ENCODE measurements around the gene DNTTIP2. TPM values are rescaled to one million over a fixed set of nuclear protein-coding genes. Genes with fewer than 3 reads are reported as not detected.
"Not testable (repeated sequence)": the region's sequence is repeated elsewhere in the genome, so short reads cannot be mapped to it uniquely, and the experiment has no call there.

The DNTTIP2 gene
- polyA plus RNA-seq, 1 donor from 2014 or later: 43.8 TPM

GRCh38 chr1:93919780-93920179 is 40.8 kb upstream of the DNTTIP2 start:
- Histone ChIP-seq H4K20me1 (ENCODE audit: insufficient read depth) (no peaks in the 10 kb centered on the region), H3K4me2 (ENCODE audit: low read length) (no peak overlapping the region), H3K27me3 (ENCODE audit: insufficient read depth, low read depth, low read length) (no peaks in the 10 kb centered on the region), H3K79me2 (replicated peaks; ENCODE audit: insufficient read depth, low read length) (no peaks in the 10 kb centered on the region), H3K9ac (ENCODE audit: low read length) (no peak overlapping the region), H3K36me3 (ENCODE audit: insufficient read depth, low read length) (no peaks in the 10 kb centered on the region), H3K27ac (ENCODE audit: low read length) (no peak overlapping the region), H3K9me3 (ENCODE audit: low read length) (no peaks in the 10 kb centered on the region), H2AFZ (ENCODE audit: low read depth, low read length) (no peak overlapping the region), H3K4me3 (ENCODE audit: low read length) (no peak overlapping the region), H3F3A (ENCODE audit: insufficient read depth, low read length, poor library complexity, severe bottlenecking) (no peaks in the 10 kb centered on the region), H3K9me2 (ENCODE audit: insufficient read depth, low read length) (no peaks in the 10 kb centered on the region)
- TF ChIP-seq RAD21 (conservative IDR thresholded peaks at IDR 0.05) (no peak), EZH2 (IDR thresholded peaks at IDR 0.05; ENCODE audit: borderline replicate concordance, insufficient read depth, low read length, poor library complexity, severe bottlenecking) (no peak)
- TF ChIP-seq, protein P1, sequence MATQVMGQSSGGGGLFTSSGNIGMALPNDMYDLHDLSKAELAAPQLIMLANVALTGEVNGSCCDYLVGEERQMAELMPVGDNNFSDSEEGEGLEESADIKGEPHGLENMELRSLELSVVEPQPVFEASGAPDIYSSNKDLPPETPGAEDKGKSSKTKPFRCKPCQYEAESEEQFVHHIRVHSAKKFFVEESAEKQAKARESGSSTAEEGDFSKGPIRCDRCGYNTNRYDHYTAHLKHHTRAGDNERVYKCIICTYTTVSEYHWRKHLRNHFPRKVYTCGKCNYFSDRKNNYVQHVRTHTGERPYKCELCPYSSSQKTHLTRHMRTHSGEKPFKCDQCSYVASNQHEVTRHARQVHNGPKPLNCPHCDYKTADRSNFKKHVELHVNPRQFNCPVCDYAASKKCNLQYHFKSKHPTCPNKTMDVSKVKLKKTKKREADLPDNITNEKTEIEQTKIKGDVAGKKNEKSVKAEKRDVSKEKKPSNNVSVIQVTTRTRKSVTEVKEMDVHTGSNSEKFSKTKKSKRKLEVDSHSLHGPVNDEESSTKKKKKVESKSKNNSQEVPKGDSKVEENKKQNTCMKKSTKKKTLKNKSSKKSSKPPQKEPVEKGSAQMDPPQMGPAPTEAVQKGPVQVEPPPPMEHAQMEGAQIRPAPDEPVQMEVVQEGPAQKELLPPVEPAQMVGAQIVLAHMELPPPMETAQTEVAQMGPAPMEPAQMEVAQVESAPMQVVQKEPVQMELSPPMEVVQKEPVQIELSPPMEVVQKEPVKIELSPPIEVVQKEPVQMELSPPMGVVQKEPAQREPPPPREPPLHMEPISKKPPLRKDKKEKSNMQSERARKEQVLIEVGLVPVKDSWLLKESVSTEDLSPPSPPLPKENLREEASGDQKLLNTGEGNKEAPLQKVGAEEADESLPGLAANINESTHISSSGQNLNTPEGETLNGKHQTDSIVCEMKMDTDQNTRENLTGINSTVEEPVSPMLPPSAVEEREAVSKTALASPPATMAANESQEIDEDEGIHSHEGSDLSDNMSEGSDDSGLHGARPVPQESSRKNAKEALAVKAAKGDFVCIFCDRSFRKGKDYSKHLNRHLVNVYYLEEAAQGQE (IDR thresholded peaks at IDR 0.05; ENCODE audit: borderline replicate concordance): no peak

- H3K9me3 ChIP-seq (ENCODE audit: low read length): no peaks in the 10 kb centered on the region
- no peak overlapping the region for H3K4me3 ChIP-seq (ENCODE audit: low read length)
- H3K27ac ChIP-seq (ENCODE audit: low read length): no peak overlapping the region
- H3K79me2 ChIP-seq (replicated peaks; ENCODE audit: insufficient read depth, low read length): no peaks in the 10 kb centered on the region
- no peak overlapping the region for H3K4me2 ChIP-seq (ENCODE audit: low read length)
- H2AFZ ChIP-seq (ENCODE audit: low read depth, low read length): no peak overlapping the region
- H3K36me3 ChIP-seq (ENCODE audit: insufficient read depth, low read length): no peaks in the 10 kb centered on the region
- no peaks in the 10 kb centered on the region for H3F3A ChIP-seq (ENCODE audit: insufficient read depth, low read length, poor library complexity, severe bottlenecking)
- no peaks in the 10 kb centered on the region for H3K27me3 ChIP-seq (ENCODE audit: insufficient read depth, low read depth, low read length)
- TF ChIP-seq TAF1 (IDR thresholded peaks at IDR 0.05; ENCODE audit: low read depth): no peak
- TF ChIP-seq, protein P1 (IDR thresholded peaks at IDR 0.05; ENCODE audit: borderline replicate concordance): no peak
- TF ChIP-seq RAD21 (conservative IDR thresholded peaks at IDR 0.05): no peak
- TF ChIP-seq POLR2AphosphoS5 (IDR thresholded peaks at IDR 0.05): no peak
- no peak for TF ChIP-seq CTCF (IDR thresholded peaks at IDR 0.05; ENCODE audit: poor library complexity, severe bottlenecking)
- no peak for TF ChIP-seq MXI1 (conservative IDR thresholded peaks at IDR 0.05; ENCODE audit: poor library complexity, severe bottlenecking)
- TF ChIP-seq EZH2 (IDR thresholded peaks at IDR 0.05; ENCODE audit: borderline replicate concordance, insufficient read depth, low read length, poor library complexity, severe bottlenecking): no peak
- no peak for TF ChIP-seq SMC3 (conservative IDR thresholded peaks at IDR 0.05; ENCODE audit: poor library complexity)
- TF ChIP-seq EP300 (conservative IDR thresholded peaks at IDR 0.05; ENCODE audit: poor library complexity, severe bottlenecking): no peak
- H4K20me1 ChIP-seq (ENCODE audit: insufficient read depth): no peaks in the 10 kb centered on the region
- H3K9me2 ChIP-seq (ENCODE audit: insufficient read depth, low read length): no peaks in the 10 kb centered on the region
- no peak overlapping the region for H3K9ac ChIP-seq (ENCODE audit: low read length)
These were observed 38.3 kb upstream of the DNTTIP2 start for GRCh38 chr1:93917302-93917701.

DNA sequence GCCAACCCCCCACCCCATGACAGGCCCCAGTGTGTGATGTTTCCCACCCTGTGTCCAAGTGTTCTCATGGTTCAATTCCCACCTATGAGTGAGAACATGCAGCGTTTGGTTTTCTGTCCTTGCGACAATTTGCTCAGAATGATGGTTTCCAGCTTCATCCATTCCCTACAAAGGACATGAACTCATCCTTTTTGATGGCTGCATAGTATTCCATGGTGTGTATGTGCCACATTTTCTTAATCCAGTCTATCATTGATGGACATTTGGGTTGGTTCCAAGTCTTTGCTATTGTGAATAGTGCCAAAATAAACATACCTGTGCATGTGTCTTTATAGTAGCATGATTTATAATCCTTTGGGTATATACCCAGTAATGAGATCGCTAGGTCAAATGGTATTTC is 31.9 kb upstream of the DNTTIP2 start:
- not testable (repeated sequence) for H3K9me3 ChIP-seq (ENCODE audit: low read length); H3K27ac ChIP-seq (ENCODE audit: low read length); H3K27me3 ChIP-seq (ENCODE audit: insufficient read depth, low read depth, low read length); H3K9ac ChIP-seq (ENCODE audit: low read length); H3K9me2 ChIP-seq (ENCODE audit: insufficient read depth, low read length); H3K4me3 ChIP-seq (ENCODE audit: low read length); H3K79me2 ChIP-seq (replicated peaks; ENCODE audit: insufficient read depth, low read length); H3K4me2 ChIP-seq (ENCODE audit: low read length); H3K36me3 ChIP-seq (ENCODE audit: insufficient read depth, low read length); H3F3A ChIP-seq (ENCODE audit: insufficient read depth, low read length, poor library complexity, severe bottlenecking); H4K20me1 ChIP-seq (ENCODE audit: insufficient read depth); H2AFZ ChIP-seq (ENCODE audit: low read depth, low read length)

All from neural cell (in vitro differentiated cells).